Epithelial cell of prostate (primary cell): Measurements from ENCODE around the gene TBC1D5.
"Not testable (repeated sequence)": the region's sequence is repeated elsewhere in the genome, so short reads cannot be mapped to it uniquely, and the experiment has no call there.

Experiments used
- DNase-seq: peaks from one replicate; pipeline ENCODE4 v3.0.0-alpha.2; 2011; ENCODE audit warnings: low read depth, low spot score
- H3K27ac ChIP-seq: fragments of 450-650 bp; 2 replicates; pipeline ENCODE4 v1.5.1; 2017; ENCODE audit warnings: mild to moderate bottlenecking

The TBC1D5 gene

DNA sequence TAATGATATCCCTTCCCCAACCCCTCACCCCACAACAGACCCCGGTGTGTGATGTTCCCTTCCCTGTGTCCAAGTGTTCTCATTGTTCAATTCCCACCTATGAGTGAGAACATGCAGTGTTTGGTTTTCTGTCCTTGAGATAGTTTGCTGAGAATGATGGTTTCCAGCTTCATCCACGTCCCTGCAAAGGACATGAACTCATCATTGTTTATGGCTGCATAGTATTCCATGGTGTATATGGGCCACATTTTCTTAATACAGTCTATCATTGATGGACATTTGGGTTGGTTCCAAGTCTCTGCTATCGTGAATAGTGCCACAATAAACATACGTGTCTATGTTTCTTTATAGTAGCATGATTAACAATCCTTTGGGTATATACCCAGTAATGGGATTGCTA is 129.4 kb downstream of the TBC1D5 start:
- not testable (repeated sequence) for H3K27ac ChIP-seq, DNase-seq

DNA sequence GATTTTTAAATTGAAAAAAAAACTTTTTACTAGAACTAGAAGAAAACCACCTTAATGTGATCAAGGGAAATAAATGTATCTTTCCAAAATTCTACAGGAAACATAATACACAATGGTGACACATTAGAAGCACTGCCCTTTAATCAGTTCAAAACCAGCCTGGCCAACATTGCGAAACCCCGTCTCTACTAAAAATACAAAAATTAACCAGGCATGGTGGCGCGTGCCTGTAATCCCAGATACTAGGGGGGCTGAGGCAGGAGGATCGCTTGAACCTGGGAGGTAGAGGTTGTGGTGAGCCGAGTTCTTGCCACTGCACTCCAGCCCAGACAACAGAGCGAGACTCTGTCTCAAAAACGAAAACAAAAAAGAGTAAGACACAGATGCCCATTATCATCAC is 134.5 kb downstream of the TBC1D5 start:
- no peak for DNase-seq
- no peak overlapping the region for H3K27ac ChIP-seq

DNA sequence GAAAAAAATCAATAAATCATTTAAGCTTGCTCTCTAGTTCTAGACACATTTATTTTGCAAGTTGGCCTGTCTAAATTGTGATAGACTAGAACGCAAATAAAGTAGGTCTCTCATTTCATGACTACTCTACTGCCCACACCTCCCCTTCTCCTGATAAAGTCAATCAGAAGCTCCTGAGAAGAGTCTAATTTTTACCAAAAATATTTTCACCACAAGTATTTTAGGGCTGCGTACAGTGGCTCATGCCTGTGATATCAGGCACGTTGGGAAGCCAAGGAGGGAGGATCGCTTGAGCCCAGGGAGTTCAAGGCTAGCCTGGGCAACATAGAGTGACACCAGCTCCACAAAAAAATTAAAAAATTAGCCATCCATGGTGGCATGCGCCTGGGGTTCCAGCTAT is 136.5 kb downstream of the TBC1D5 start:
- DNase-seq = no peak
- no peak overlapping the region for H3K27ac ChIP-seq

DNA sequence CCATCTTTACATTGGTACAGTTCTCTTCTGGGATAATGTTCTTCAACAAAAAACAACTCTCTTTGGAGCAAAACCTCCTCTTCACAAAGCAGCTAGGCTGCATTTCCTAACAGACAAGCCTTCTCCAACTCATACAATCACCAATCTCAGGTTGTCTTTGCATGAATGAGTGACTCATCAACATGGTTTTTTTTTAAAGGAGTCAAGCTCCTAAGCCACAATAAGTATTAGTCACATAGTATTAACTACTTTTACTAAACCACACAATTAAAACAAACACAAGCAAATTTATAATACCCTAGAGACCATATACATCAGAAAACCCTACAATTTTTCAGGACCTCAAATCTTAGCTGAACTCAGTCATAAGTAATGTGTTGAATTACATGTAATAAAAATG is 137.4 kb downstream of the TBC1D5 start:
- DNase-seq = peak; percentile 73

DNA sequence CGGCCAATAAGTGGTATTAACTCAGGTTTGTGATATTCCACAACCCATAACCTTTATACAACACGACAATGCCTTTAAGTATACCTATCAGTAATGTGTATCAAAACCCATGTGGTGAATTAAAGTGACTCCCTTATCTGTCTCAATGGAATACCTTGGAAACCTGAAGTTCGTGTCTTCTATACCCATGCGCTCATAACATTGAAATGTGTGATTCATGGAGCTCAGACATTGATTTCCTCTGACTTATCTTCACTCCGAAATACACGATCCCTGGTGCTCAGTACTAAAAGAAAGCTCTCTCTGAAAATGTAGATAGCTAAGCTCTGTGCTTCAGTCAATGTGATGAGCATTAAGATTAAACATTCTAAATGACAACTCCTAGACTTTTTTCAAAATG is 140.3 kb downstream of the TBC1D5 start:
- no peak overlapping the region for H3K27ac ChIP-seq
- DNase-seq = peak; percentile 18

More for the DNA sequence above, 137.4 kb downstream of the TBC1D5 start:
- H3K27ac ChIP-seq = no peak overlapping the region

DNA sequence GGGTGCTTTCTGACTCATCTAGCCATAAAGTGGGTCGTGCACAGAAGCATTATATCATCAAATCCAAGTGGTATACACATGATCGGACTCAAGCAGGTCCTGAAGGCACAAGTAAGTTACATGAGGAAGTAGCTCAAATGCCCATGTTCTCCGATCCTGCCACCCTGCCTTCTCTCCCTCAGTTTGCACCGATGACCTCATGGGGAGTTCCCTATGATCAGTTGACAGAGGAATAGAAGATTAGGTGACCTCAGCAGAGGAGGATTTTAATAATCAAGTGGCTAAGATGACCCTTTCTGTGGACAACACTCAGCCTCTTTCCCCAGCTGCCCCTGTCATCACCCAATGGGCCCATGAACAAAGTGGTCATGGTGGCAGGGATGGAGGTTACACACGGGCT is 149.5 kb downstream of the TBC1D5 start:
- H3K27ac ChIP-seq = no peak overlapping the region
- no peak for DNase-seq

DNA sequence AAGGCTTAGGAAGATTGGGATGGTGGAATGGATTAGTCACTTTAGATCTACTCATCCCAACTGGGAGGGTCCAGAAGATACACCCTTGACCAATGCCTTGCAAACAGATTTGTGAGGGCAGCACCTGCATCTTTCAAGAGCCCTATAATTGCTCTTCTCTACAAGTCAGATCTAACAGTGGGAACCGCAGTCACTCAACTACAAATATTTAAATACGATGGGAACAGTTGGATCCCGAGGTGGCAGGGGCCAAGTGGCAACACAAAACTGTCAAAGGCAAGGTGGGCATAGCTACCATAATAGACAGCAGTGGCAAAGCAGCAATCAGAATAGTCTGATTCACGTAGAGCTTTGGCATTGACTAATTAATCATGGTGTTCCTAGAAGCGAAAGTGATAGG is 152.0 kb downstream of the TBC1D5 start:
- DNase-seq = no peak
- no peak overlapping the region for H3K27ac ChIP-seq

DNA sequence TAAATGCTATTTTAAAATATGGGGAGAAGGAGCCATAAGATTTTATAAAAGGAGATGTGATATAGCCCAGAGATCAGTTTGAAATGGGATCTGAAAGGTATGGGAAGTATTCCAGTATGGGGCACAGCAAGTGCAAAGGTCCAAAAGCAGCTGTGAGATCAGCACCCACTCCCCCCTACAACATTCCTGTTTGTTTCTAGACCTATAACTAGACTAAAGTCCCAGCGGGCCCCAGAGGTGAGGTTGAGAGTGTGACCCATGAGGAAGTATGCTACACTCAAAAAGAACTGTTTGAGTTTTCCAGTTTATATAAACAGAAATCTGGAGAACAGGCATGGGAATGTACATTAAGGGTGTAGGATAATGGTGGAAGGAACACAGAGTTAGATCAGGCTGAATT is 152.5 kb downstream of the TBC1D5 start:
- DNase-seq = no peak
- no peak overlapping the region for H3K27ac ChIP-seq

DNA sequence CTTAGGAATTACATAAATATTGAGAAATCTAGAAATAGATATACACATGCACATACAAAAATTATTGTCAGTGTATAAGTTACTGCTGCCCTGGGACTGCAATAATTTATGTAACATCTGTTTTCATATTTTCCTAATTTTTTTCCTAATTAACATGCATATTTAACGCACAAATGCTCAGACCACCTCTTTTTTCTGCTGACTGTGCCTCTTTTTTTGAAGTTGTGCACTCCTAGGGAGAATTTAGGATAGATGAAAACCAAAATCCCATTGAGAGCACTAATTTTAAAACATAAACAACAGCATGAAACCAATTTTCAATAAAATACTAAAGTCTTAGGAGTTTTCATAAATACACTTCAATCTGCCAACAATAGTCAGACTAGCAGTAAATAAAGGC is 154.0 kb downstream of the TBC1D5 start:
- DNase-seq = no peak
- no peak overlapping the region for H3K27ac ChIP-seq

DNA sequence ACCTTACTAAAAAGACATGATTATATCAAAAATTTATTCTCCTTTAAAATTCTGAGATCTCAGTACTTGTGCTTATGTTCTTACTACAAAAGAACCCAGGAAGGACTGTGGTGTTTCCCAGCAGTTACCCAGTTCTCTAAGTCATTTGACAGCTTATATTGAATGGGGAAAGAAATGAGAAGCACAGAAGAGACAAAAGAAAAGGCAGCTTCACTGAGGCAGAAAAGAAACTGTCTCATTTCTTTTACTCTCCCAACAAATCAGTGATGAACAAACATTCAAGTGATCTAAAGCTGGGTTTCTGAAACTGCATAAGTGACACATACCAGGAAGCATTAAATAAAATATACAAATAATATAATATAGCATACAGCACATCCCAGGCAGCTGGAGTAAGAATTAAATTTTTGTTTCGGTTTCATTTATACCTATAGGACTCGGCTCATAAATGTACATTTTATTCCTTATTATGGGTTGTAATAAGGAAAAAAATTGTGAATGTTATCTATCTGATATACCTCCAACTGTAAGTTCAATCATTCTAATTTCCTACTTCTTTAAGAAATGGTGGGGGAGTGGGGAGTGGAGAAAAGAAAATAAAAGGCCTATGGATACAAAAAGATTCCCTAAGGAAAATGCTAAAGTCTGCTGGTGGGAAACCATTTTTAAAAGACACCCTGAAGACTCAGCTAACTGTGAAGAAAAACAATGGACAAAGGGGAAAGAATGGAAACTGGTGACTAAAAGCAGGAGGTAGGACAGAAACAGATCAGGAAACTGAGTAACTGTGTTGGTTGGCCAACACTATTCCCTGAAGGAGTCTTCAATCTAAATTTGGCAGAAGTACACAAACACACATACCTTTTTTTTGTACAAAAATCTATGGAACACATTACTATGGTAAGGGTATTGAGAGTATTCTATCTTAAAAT is 156.8 kb downstream of the TBC1D5 start:
- no peak overlapping the region for H3K27ac ChIP-seq
- no peak for DNase-seq

DNA sequence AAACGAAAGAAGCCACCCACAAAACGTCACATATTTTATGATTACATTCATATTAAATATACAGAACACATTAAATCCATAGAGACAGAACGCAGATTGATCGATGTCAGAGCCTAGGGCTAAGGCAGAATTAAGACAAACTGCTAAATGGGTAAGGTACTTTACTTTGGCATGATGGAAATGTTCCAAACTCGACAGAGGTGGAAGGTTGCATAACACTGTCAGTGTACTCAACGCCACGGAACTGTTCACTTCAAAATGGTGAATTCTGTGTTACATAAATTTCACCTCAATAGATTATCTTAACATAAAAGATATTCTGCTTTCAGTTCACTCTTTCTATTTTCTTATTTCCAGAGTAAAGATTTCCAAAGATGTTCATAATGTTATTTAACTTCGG is 158.4 kb downstream of the TBC1D5 start:
- no peak for DNase-seq
- H3K27ac ChIP-seq = no peak overlapping the region

DNA sequence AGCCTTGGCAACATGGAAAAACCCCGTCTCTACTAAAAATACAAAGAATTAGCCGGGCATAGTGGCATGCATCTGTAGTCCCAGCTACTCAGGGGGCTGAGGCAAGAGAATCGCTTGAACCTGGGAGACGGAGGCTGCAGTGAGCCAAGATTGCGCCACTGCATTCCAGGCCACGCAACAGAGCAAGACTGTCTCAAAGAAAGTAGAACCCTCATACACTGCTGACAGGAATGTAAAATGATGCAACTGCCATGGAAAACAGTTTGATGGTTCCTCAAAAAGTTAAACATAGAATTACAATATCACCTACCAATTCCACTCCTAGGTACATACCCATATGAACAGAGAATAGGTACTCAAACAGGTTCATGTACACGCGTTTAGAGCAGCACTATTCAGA is 158.9 kb downstream of the TBC1D5 start:
- no peak for DNase-seq
- no peak overlapping the region for H3K27ac ChIP-seq

DNA sequence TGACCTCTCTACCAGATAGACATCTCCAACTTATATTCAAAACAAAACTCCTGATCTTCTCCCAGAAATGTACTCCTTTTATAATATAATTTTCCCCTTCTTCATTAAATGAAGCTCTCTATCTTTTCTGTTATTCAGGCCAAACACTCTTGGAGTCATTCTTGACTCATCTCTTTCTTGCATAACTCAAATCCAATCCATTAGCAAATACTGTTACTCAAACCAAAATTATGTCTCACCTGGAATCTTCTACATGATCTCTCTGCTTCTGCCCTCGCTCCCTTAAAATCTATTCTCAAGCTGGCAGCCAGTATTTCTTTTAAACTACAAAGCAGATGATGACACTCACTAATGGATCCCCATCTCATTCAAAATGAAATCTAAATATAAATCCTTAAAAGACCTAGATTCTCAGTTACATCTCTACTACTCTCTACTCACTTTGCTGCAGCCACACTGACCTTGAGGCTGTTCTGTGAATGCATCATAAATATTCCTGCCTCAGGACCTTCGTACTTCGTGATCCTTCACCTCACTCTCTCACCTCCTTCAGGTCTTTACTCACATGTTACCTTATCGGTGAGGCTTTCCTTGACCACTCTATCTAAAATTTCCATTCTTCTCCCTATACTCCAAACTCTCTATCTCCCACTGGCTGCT is 160.9 kb downstream of the TBC1D5 start:
- DNase-seq = peak; percentile 12
- H3K27ac ChIP-seq = peak overlapping the region; percentile 38

DNA sequence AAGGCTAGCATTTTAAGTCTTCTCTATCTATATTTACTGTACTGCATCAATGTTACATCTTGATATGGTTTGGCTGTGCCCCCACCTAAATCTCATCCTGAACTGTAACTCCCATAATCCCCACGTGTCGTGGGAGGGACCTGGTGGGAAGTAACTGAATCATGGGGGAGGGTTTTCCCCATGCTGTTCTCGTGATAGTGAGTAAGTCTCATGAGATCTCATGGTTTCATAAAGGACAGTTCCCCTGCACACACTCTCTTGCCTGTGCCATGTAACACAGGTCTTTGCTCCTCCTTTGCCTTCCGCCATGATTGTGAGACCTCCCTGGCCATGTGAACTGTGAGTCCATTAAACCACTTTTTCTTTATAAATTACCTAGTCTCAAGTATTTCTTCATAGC is 161.5 kb downstream of the TBC1D5 start:
- no peak for DNase-seq
- no peak overlapping the region for H3K27ac ChIP-seq

DNA sequence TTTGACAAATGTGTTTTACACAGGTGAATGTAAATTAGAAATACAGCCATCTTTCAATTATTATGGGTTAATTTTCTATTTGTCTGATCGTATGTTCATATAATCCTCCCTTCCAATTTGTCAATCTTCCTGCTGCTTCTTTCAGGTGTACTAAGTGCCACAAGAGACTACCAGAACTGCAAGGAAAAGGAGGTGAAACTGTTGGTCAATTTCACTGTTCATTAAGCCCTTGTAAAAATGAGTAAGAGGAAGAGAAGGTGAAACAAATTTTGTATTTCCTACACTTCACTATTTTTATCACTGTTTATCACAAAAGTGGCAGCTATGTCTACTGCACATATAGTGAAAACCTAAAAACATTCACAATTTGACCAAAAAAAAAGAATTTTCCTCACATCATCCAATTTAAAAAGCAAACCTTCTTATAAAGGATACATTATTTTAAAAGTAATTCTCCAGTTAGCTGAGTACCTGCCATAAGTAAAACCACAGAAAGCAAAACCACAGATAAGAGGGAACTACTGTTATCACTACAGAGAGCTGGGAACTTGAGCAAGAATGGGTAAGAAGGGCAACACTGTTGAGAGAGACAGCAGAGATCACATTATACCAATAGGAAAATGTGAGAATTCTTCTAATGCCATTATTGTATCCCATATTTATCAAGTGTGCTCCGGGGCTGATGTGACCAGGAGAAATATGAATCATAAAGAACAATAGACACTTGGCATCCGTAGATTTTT is 163.0 kb downstream of the TBC1D5 start:
- DNase-seq = no peak
- no peak overlapping the region for H3K27ac ChIP-seq

DNA sequence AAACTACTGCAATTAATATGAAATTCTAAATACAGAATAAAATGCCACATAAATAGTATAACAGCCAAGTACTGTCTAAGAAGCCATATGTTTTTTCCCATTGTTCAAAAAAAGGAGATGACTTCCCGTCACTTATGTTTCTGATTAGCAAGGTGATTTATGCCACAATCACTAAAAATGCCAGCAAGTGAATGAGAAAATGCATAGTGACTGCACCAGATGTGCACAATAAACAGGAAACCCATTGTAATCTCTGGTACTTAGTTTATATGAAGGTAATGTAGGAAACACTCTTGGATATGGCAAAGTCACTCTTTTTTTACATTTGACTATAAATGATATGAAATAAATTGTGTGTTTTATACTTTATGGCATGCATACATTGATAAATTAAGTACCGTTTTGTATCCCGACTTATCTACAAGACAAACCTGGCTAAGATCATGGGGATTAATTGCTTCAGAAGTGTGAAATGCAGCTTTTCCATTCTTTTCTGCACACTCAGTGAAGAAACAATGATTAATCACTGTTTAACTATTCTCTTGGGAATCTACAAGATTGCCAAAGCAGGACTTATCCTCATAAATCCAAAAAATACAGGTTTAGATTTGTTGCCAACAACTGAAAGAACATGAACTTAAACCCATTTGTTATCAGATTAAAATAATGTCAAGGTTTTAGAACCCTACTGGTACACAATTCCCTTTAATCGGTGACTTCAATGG is 164.5 kb downstream of the TBC1D5 start:
- peak overlapping the region; percentile 5 for H3K27ac ChIP-seq
- DNase-seq = no peak

DNA sequence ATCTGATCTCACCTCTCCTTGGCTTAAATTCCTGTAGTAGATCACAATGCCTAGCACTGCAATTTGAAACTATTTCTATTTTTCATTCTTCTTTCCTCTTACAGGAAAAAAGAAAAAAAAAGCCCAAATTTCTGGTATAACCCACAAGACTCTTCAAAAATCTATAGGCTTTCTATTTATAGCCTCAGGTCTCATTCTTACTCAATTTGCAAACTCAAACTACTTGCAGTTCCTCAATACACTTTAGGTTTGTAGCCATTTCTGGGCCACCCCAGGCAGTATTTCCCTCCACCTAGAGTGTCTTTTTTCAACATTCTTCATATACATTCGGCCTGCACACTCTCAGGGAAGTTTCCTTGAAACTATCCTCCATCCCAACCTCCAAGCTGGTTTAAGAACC is 169.0 kb downstream of the TBC1D5 start:
- DNase-seq = no peak
- H3K27ac ChIP-seq = no peak overlapping the region

DNA sequence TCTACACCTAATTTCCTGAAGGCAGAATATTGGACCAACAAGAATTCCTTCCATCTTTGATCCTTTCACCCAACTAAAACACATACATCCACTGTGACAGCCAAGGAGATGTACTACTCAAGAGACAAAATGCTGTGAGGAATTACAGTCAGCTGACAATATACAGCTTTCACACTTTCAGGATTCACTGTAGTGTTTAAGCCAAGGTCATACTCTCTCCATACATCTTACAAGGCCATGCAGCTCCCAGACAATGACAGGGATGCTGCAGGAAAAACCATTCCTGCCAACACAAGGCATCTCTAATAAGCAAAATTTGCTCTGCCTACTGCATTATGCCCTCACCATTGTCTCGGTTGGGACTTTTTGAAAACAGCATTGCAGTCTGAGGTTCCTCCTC is 170.7 kb downstream of the TBC1D5 start:
- no peak for DNase-seq

DNA sequence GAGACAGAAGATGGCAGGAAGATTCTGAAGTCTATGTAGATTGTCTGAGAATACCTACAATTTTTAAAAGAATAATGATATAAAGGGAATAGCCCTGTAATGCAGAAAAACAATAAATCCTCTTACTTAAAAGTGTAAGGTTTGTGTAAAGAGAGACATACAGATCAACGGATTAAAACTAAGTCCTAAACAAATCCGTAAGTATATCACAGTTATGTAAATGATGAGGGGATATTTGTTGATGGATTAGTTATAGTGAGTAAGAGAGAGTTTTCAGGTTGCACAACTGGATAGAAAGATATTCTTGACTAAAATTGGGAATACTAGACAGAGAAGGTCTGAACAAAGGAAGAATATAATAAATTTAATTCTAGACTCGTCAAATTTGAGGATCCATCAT is 179.6 kb downstream of the TBC1D5 start:
- H3K27ac ChIP-seq = no peak overlapping the region
- no peak for DNase-seq

More for the DNA sequence above, 170.7 kb downstream of the TBC1D5 start:
- H3K27ac ChIP-seq = no peak overlapping the region

DNA sequence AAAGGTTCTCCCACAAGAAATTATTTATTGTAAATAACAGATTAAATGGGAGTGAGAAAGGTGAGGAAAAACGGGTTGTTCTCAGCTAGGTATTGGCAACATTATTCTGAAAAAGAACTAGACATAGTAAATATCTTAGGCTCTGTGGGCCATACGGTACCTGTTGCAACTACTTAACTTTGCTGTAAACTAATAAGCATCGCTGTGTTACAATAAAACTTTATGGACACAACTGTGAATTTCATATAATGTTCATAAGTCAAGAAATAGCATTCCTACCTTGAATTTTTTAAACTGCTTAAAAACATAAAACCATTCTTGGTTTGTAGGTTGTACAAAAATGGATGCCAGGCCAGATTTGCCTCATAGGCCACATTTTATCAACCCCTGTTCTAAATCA is 183.9 kb downstream of the TBC1D5 start:
- no peak for DNase-seq
- no peak overlapping the region for H3K27ac ChIP-seq
